Osteocyte (in vitro differentiated cells): Measurements from ENCODE around the gene BPIFB2. TPM values are rescaled to one million over a fixed set of nuclear protein-coding genes. Genes with fewer than 3 reads are reported as not detected.

Experiments used
- DNase-seq: peaks from one replicate; pipeline ENCODE4 v3.0.0; 2021; ENCODE audit warnings: mixed read lengths; ENCODE audit not compliant: unreplicated experiment; ENCODE audit errors: extremely low spot score
- H3K27ac Mint-ChIP-seq: one replicate; pipeline ENCODE4 v1.8.0; 2021; ENCODE audit warnings: mild to moderate bottlenecking, mixed read lengths; ENCODE audit not compliant: unreplicated experiment
- H3K27me3 Mint-ChIP-seq: one replicate; pipeline ENCODE4 v1.8.0; 2021; ENCODE audit warnings: mixed read lengths; ENCODE audit not compliant: unreplicated experiment
- H3K36me3 Mint-ChIP-seq: one replicate; pipeline ENCODE4 v1.8.0; 2021; ENCODE audit warnings: mixed read lengths; ENCODE audit not compliant: unreplicated experiment
- H3K4me1 Mint-ChIP-seq: one replicate; pipeline ENCODE4 v1.8.0; 2021; ENCODE audit warnings: mixed read lengths; ENCODE audit not compliant: unreplicated experiment
- H3K4me3 Mint-ChIP-seq: one replicate; pipeline ENCODE4 v1.8.0; 2021; ENCODE audit warnings: mild to moderate bottlenecking, moderate library complexity, mixed read lengths; ENCODE audit not compliant: unreplicated experiment
- H3K9me3 Mint-ChIP-seq: one replicate; pipeline ENCODE4 v1.8.0; 2021; ENCODE audit warnings: mixed read lengths; ENCODE audit not compliant: unreplicated experiment
- total RNA-seq: library from RNA; stranded (reverse); gene quantifications from 2 replicates; pipeline ENCODE4 v1.2.1, GENCODE V29; 2021
- TF ChIP-seq, protein P1 (sequence below): fragments of 200-600 bp; sonication (generic); IDR thresholded peaks from 2 replicates; pipeline ENCODE4 v1.5.0; 2021; ENCODE audit warnings: antibody characterized with exemption, mild to moderate bottlenecking, moderate library complexity

The BPIFB2 gene
- total RNA-seq, 1 donor from 2014 or later, result not detected

DNA sequence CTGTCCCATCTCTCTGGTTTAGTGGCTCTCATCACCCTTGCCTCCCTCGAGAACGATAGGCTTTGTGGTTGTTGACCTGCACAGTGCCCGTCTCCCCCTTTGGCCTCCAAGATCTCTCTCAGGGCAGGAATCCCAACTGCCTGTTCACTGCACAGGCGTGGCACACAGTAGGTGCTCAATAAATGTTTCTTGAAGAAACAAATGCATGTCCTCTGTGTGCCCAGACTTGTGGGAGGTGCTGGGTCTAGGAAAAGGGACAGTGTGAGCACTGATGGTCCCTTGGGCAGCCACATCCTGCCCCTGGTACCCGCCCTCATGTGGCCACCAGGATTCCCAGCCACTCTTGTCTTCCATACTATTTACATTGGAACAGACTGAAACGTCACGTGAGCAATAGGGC is 21.4 kb downstream of the BPIFB2 start:
- H3K27ac Mint-ChIP-seq, result no peak overlapping the region
- no peak overlapping the region for H3K4me3 Mint-ChIP-seq
- no peak for DNase-seq
- no peaks in the 10 kb centered on the region for H3K4me1 Mint-ChIP-seq
- H3K9me3 Mint-ChIP-seq, result peaks cover 3% of the 10 kb centered on the region
- H3K36me3 Mint-ChIP-seq, result no peaks in the 10 kb centered on the region
- TF ChIP-seq, protein P1, sequence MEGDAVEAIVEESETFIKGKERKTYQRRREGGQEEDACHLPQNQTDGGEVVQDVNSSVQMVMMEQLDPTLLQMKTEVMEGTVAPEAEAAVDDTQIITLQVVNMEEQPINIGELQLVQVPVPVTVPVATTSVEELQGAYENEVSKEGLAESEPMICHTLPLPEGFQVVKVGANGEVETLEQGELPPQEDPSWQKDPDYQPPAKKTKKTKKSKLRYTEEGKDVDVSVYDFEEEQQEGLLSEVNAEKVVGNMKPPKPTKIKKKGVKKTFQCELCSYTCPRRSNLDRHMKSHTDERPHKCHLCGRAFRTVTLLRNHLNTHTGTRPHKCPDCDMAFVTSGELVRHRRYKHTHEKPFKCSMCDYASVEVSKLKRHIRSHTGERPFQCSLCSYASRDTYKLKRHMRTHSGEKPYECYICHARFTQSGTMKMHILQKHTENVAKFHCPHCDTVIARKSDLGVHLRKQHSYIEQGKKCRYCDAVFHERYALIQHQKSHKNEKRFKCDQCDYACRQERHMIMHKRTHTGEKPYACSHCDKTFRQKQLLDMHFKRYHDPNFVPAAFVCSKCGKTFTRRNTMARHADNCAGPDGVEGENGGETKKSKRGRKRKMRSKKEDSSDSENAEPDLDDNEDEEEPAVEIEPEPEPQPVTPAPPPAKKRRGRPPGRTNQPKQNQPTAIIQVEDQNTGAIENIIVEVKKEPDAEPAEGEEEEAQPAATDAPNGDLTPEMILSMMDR, result no peak
- no peaks in the 10 kb centered on the region for H3K27me3 Mint-ChIP-seq

DNA sequence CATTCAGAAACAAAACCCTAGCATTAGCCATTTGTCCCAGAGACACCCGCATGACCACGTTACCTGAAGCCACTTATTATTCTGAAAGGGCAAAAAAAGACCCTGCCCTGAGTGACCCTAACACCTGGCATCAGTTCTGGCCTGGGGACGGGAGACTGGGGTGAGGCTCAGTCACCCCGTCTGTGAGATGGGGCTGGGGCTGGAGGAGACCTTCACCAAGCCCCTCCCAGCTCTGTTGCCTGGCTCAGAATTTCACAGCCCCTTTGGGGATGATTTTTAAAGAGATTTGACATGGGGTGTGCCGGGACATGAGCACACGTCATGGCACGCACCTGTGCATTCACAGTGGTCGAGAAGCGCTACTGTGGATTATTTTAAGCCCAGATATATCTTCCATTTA is 22.6 kb downstream of the BPIFB2 start:
- H3K27me3 Mint-ChIP-seq, result no peaks in the 10 kb centered on the region
- DNase-seq, result no peak
- H3K4me1 Mint-ChIP-seq, result no peaks in the 10 kb centered on the region
- H3K27ac Mint-ChIP-seq, result no peak overlapping the region
- H3K36me3 Mint-ChIP-seq, result no peaks in the 10 kb centered on the region
- no peak overlapping the region for H3K4me3 Mint-ChIP-seq
- peaks cover 3% of the 10 kb centered on the region for H3K9me3 Mint-ChIP-seq
- TF ChIP-seq, protein P1, result no peak

DNA sequence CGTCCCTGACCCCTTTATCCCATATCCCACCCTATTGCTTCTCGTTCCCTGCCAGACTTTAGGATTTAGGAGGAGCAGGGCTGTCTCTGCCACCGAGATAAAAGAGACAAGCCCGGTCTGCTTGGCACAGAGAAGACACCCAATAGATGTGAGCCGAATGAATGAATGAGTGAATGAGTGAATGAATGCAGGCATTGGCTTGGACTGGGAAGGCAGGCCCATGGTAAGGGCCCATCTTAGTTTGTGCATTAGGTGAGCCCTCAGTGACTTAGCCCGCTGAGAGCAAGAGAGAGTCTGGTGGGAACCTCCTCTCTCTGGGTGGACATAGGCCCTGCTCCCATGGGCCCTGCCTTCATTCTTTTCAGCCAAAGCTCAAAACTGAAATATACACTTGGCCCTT is 23.1 kb downstream of the BPIFB2 start:
- TF ChIP-seq, protein P1, result no peak
- no peaks in the 10 kb centered on the region for H3K27me3 Mint-ChIP-seq
- no peaks in the 10 kb centered on the region for H3K36me3 Mint-ChIP-seq
- H3K9me3 Mint-ChIP-seq, result peaks cover 3% of the 10 kb centered on the region
- no peaks in the 10 kb centered on the region for H3K4me1 Mint-ChIP-seq
- no peak overlapping the region for H3K27ac Mint-ChIP-seq
- H3K4me3 Mint-ChIP-seq, result no peak overlapping the region
- no peak for DNase-seq

DNA sequence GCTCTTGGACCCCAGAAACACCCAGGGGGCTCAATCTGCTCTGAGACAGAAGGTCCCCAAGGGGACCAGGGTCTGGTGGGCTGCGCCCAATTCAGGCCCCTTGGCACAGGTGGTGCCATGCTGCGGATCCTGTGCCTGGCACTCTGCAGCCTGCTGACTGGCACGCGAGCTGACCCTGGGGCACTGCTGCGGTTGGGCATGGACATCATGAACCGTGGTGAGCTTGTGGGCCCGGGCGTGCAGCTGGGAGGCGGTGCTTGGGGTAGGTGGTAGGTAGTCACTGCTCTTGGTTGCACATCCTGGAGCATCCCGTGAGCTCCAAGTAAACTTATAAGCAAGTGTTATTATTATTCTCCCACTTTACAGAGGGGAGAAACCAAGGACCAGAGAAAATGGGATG is 24.0 kb downstream of the BPIFB2 start, which contains the start of gene BPIFB6:
Gene BPIFB6 (plus strand): TSS at position 118 of the 400 bp plus-strand sequence. CDS start 0 bp downstream, at position 118.
- no peak within 1 kb of the TSS for H3K4me3 Mint-ChIP-seq
- peaks cover 3% of the 10 kb centered on the region for H3K9me3 Mint-ChIP-seq
- no peaks in the 10 kb centered on the region for H3K4me1 Mint-ChIP-seq
- H3K27ac Mint-ChIP-seq, result no peak within 1 kb of the TSS
- no peaks in the 10 kb centered on the region for H3K36me3 Mint-ChIP-seq
- no peak for DNase-seq
- TF ChIP-seq, protein P1, result no peak
- no peaks in the 10 kb centered on the region for H3K27me3 Mint-ChIP-seq

DNA sequence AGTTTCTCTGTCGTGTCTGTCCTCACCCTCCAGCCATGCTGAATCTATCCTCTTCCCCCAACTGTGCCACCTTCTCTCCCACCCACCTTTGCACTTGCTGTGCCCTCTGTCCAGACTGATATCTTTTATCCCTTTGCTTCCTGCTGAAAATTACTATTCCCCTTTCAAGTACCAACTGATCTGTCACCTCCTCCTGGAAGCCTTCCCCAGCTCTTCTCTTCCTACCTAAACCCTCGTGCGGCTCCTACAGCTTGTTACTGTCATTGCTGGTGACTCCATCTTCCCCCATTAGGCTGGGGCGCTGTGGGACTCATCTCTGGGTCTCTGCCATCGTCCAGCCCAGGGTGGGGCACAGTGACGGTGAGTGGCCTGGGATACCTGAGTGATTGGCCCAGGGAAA is 25.1 kb downstream of the BPIFB2 start:
- TF ChIP-seq, protein P1, result no peak
- H3K36me3 Mint-ChIP-seq, result no peaks in the 10 kb centered on the region
- no peaks in the 10 kb centered on the region for H3K27me3 Mint-ChIP-seq
- no peak overlapping the region for H3K27ac Mint-ChIP-seq
- H3K4me3 Mint-ChIP-seq, result no peak overlapping the region
- H3K9me3 Mint-ChIP-seq, result peaks cover 3% of the 10 kb centered on the region
- no peak for DNase-seq
- H3K4me1 Mint-ChIP-seq, result no peaks in the 10 kb centered on the region
